Melanocyte of skin (primary cell): ENCODE measurements around the gene PRSS50. TPM values are rescaled to one million over a fixed set of nuclear protein-coding genes. Genes with fewer than 3 reads are reported as not detected.

ENCODE experiments used
- small RNA-seq, 2 donors: library from RNA; depleted of rRNA; stranded (forward); fragments of <200 nt; gene quantifications; one replicate each; pipeline ENCODE3, GENCODE V24; 2012
- total RNA-seq, 2 donors: library from RNA; depleted of rRNA; stranded (reverse); fragments of >200 nt; gene quantifications; 2 replicates each; pipeline ENCODE4 v1.2.3, GENCODE V29; 2012

PRSS50 gene, protein sequence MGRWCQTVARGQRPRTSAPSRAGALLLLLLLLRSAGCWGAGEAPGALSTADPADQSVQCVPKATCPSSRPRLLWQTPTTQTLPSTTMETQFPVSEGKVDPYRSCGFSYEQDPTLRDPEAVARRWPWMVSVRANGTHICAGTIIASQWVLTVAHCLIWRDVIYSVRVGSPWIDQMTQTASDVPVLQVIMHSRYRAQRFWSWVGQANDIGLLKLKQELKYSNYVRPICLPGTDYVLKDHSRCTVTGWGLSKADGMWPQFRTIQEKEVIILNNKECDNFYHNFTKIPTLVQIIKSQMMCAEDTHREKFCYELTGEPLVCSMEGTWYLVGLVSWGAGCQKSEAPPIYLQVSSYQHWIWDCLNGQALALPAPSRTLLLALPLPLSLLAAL
- not detected for total RNA-seq

DNA sequence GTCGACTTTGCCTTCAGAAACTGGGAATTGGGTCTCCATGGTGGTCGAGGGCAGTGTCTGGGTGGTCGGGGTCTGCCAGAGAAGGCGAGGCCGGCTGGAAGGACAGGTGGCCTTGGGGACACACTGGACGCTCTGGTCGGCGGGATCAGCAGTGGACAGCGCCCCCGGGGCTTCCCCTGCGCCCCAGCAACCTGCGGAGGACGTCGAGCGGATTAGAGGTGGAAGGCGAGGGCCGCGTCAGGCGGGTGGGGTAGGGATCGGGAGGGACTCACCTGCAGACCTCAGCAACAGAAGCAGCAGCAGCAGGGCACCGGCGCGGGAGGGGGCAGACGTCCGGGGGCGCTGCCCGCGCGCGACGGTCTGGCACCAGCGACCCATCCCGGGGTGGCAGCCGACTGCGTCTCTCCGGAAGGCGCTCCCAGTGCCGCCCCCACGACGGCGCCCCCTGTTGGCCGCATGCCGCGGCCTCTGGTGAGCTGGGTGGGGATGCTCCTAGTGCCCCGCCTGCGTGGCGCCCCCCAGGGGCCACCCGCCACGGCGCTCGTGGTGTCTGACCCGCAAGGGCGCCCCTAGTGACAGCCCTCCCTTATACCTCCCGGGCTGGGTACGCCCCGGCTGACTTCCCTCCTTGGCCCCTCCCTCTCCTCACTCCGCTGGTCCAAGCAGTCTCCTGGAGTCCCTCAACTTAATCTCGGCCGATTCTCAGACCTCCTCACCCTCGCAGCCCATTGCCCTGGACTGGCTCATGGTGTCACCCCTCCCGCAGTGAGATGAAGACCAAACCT is at the start of gene PRSS50:
PRSS50 (minus strand) TSS at position 423 of the 785 bp plus-strand sequence; CDS start at position 378, 45 bp downstream.

DNA sequence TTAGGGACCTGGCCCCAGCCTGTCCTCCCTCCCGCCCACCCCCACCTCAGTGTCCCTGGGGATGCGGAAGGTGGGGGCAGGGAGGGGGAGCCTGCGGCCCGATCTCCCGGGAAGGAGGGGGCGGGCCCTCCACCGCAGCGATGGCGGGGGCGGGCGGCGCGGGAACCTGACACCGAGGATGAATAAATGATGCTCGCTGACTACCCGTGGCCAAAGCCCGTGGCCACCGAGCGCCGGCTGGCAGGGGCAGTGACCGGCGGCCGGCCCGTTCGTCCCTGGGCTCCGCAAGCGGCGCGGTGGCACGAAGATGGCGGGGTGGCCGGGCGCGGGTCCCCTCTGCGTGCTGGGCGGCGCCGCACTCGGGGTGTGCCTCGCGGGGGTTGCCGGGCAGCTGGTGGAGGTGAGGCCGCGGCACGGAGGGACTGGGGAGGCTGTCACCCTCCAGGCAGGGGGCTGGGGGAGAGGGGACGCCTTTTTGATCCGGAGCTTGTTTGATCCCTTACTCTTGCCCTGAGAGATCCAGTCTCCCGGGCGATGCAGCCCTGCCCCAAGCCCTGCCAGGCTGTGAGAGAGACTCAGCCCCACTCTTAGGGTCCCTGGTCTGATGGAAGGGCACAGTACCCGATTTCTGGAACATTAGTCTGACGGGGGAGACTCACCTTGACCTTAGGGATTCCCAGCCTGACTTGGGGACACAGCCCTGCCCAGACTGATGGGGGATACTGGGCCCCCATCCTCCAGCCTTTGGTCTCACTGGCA is 16.3 kb downstream of the PRSS50 start, which contains the start of gene TMIE:
TMIE (plus strand) TSS at position 212 of the 759 bp plus-strand sequence; CDS start at position 308, 96 bp downstream.

GRCh38 chr3:46693038-46693891 is 24.4 kb downstream of the PRSS50 start, which contains the start of gene ALS2CL:
TSS of gene ALS2CL (minus strand) at chr3:46693679. CDS start at chr3:46689440, 4,239 bp downstream.

Small RNAs within 50 kb of the gene (small RNA-seq; reads per million reads assigned to genes)
- gene PRSS45: 0 reads per million in 2 donors

Other genes with a start within 250 kb of the PRSS50 start
- not detected for gene RTP3, start 219.9 kb downstream of the PRSS50 start, total RNA-seq
- 1 to 10 TPM; 2.0 to 8.3 TPM for gene LRRC2, start 151.6 kb downstream of the PRSS50 start, total RNA-seq
- gene FAM240A, start 105.3 kb downstream of the PRSS50 start, total RNA-seq: not detected
- gene ALS2CL, start 24.2 kb downstream of the PRSS50 start, total RNA-seq: 1 to 10 TPM in 1 of 2 donors, under 1 TPM in 1; 0.67 to 4.5 TPM
- not detected for gene TMIE, start 16.5 kb downstream of the PRSS50 start, total RNA-seq
- not detected for gene MYL3, start 145.6 kb upstream of the PRSS50 start, total RNA-seq
- under 1 TPM in 1 of 2 donors, not detected in 1; 0.33 TPM for gene PTH1R, start 159.9 kb upstream of the PRSS50 start, total RNA-seq